Stimulated activated CD4-positive, alpha-beta T cell treated with anti-CD3 and anti-CD28 coated beads, Interleukin-12 subunit alpha, Interleukin-12 subunit beta, amount 100 ng/mL, for 24 hours (primary cell): ENCODE measurements around the gene TMEM33.

Experiments
- DNase-seq, 2 experiments: peaks; one replicate each; pipeline ENCODE4 v3.0.0-alpha.2; 2020; ENCODE audit warnings: low read depth in 2 of 2

Gene TMEM33

GRCh38 chr4:41994461-41994985 lies 59.3 kb downstream of the TMEM33 start:
- DNase-seq, result no peak

GRCh38 chr4:41998019-41998418 lies 62.8 kb downstream of the TMEM33 start:
- DNase-seq, result no peak

GRCh38 chr4:41999321-41999720 lies 64.1 kb downstream of the TMEM33 start:
- no peak for DNase-seq

- no peak for DNase-seq
Observed at GRCh38 chr4:42008011-42008786, 73.0 kb downstream of the TMEM33 start.
